LNCaP clone FGC (cell line): ENCODE results near the gene SSTR4.

Experiments
- DNase-seq: peaks from one replicate; pipeline ENCODE4 v3.0.0-alpha.2; 2011; ENCODE audit warnings: low read depth
- H3K4me3 ChIP-seq: 2 replicates; pipeline ENCODE4 v1.5.1; 2011; ENCODE audit warnings: mild to moderate bottlenecking, low read depth, low read length, control low read depth
- TF ChIP-seq, protein P1 (sequence below): IDR thresholded peaks from 2 replicates; pipeline ENCODE4 v1.5.1; 2012; ENCODE audit warnings: mild to moderate bottlenecking; ENCODE audit not compliant: control insufficient read depth, insufficient read depth; ENCODE audit errors: extremely low read depth

Gene SSTR4

GRCh38 chr20:23000232-23000947 is 34.7 kb upstream of the SSTR4 start:
- H3K4me3 ChIP-seq: no peak overlapping the region
- TF ChIP-seq, protein P1, sequence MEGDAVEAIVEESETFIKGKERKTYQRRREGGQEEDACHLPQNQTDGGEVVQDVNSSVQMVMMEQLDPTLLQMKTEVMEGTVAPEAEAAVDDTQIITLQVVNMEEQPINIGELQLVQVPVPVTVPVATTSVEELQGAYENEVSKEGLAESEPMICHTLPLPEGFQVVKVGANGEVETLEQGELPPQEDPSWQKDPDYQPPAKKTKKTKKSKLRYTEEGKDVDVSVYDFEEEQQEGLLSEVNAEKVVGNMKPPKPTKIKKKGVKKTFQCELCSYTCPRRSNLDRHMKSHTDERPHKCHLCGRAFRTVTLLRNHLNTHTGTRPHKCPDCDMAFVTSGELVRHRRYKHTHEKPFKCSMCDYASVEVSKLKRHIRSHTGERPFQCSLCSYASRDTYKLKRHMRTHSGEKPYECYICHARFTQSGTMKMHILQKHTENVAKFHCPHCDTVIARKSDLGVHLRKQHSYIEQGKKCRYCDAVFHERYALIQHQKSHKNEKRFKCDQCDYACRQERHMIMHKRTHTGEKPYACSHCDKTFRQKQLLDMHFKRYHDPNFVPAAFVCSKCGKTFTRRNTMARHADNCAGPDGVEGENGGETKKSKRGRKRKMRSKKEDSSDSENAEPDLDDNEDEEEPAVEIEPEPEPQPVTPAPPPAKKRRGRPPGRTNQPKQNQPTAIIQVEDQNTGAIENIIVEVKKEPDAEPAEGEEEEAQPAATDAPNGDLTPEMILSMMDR: no peak
- DNase-seq: no peak

DNA sequence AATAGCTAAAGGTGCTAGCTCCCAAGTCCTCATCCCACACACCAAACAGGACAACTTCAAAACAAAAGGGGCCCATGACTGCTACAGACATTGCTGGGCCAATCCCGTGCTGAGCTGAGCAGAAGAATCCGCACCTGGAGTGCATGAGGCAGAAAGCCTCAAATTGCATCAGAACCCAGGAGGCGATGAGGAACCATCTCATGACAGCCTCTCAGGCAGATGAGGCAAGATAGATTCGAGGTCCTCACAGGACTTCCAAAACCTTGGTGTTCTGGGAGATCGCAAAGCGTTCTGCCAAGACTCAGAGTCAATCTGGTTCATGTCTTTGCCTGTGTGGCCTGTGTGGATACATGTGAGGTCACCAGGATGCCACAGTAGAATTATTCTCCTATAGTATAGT is 32.8 kb upstream of the SSTR4 start:
- TF ChIP-seq, protein P1: no peak
- no peak for DNase-seq
- H3K4me3 ChIP-seq: no peak overlapping the region

DNA sequence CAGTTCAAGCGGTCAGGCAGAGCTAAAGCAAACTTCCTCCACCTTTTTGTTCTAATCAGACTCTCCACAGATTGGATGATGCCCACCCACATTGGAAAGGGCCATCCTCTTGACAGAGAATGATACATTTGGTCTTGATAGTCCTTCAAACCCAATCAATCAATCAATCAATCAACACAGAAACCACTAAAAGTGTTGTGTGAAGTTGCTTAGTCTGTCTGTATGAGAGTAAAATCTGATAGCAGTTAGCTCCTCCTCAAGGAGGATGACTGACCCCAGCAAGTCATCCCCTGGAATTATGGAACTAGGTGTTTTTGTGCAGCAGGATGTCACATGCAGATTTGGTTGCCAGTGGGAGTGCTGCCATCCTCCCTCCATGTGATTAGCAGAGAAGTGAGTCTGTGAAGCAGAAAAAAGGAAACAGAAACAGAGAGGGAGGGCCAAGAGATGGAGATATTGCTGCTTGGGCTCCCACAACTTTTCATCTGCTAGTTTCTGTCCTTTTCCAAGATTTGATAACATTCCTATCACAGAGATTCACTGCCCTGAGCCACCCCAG is 32.0 kb upstream of the SSTR4 start:
- no peak for DNase-seq
- H3K4me3 ChIP-seq: no peak overlapping the region
- TF ChIP-seq, protein P1: no peak

- no peak overlapping the region for H3K4me3 ChIP-seq
- DNase-seq: no peak
- TF ChIP-seq, protein P1: no peak
These were observed 31.1 kb upstream of the SSTR4 start for GRCh38 chr20:23003881-23004460.

DNA sequence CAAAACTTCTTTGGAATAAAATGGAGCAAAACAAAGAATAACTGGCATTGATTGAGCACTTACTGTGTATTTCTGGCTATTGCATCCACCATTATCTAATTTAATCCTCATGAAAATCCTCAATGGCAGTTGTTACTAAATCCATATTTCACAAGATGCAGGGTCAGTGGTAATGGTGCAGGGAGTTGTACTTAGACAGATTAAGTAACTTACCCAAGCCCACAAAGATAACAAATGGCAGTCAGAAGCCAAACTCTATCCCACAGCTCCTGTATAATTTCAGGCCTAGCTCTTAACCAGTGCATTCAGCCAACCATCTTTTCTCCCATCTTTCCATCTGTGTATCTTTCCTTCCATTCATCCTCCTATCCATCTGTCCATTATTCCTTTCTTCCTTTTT is 29.3 kb upstream of the SSTR4 start:
- TF ChIP-seq, protein P1: no peak
- H3K4me3 ChIP-seq: no peak overlapping the region
- DNase-seq: no peak

DNA sequence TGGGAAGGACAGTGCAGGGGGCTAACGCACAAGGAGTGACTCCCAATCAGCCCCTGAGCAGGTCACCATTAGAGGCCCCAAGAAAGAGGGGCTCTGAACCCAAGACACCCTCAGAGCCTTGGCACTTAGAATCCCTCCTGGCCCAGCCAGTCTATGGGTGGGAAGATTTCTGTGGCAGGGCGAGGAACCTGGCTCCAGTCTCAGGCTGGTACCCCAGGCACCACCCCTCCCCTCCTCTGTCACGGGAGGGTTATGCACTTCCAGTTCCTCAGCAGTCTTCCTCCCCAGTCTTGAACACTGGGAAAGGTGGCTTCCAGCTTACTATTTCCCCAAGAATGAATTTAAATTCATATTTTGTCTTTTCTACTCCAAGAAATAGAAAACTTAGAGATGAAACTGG is 27.6 kb upstream of the SSTR4 start:
- no peak for DNase-seq
- TF ChIP-seq, protein P1: no peak
- no peak overlapping the region for H3K4me3 ChIP-seq
